Neural progenitor cell (in vitro differentiated cells): ENCODE results near the gene C2orf66. TPM values are rescaled to one million over a fixed set of nuclear protein-coding genes. Genes with fewer than 3 reads are reported as not detected.

Experiments used
- DNase-seq: peaks from one replicate; pipeline ENCODE4 v3.0.0-alpha.2; 2016; ENCODE audit warnings: low spot score
- H2AFZ ChIP-seq: fragments of 200-600 bp; sonication (generic); replicated peaks from 2 replicates; pipeline ENCODE4 v1.6.1; 2016; ENCODE audit warnings: antibody characterized with exemption
- H3F3A ChIP-seq: fragments of 200-600 bp; sonication (generic); 2 replicates; pipeline ENCODE4 v1.6.1; 2016; ENCODE audit warnings: antibody characterized with exemption, low read depth
- H3K27ac ChIP-seq: fragments of 200-600 bp; sonication (generic); 2 replicates; pipeline ENCODE4 v1.5.1; 2016; ENCODE audit warnings: mild to moderate bottlenecking
- H3K27me3 ChIP-seq: fragments of 200-600 bp; sonication (generic); 2 replicates; pipeline ENCODE4 v1.6.1; 2016; ENCODE audit warnings: mild to moderate bottlenecking, moderate library complexity
- H3K36me3 ChIP-seq: fragments of 200-600 bp; sonication (generic); 2 replicates; pipeline ENCODE4 v1.5.1; 2016
- H3K4me1 ChIP-seq: fragments of 200-600 bp; sonication (generic); 2 replicates; pipeline ENCODE4 v1.6.1; 2016; ENCODE audit warnings: mixed run types
- H3K4me2 ChIP-seq: fragments of 200-600 bp; sonication (generic); 2 replicates; pipeline ENCODE4 v1.6.1; 2016
- H3K4me3 ChIP-seq: fragments of 200-600 bp; sonication (generic); 2 replicates; pipeline ENCODE4 v1.5.1; 2016
- H3K79me2 ChIP-seq: fragments of 200-600 bp; sonication (generic); 2 replicates; pipeline ENCODE4 v1.6.1; 2016; ENCODE audit warnings: low read depth
- H3K9ac ChIP-seq: fragments of 200-600 bp; sonication (generic); 2 replicates; pipeline ENCODE4 v1.6.1; 2016
- H3K9me3 ChIP-seq: fragments of 200-600 bp; sonication (generic); 2 replicates; pipeline ENCODE4 v1.5.1; 2016; ENCODE audit warnings: low read depth
- H4K20me1 ChIP-seq: fragments of 200-600 bp; sonication (generic); 2 replicates; pipeline ENCODE4 v1.6.1; 2016; ENCODE audit warnings: low read depth
- H3K27ac Mint-ChIP-seq: 3 replicates; pipeline ENCODE4 v1.8.0; 2021; ENCODE audit warnings: mixed read lengths
- H3K27me3 Mint-ChIP-seq: 2 replicates; pipeline ENCODE4 v1.8.0; 2022; ENCODE audit warnings: low read depth, mild to moderate bottlenecking, inconsistent platforms, moderate library complexity, mixed read lengths; ENCODE audit not compliant: insufficient read depth
- H3K36me3 Mint-ChIP-seq: 3 replicates; pipeline ENCODE4 v1.8.0; 2021; ENCODE audit warnings: mixed read lengths
- H3K4me1 Mint-ChIP-seq: 3 replicates; pipeline ENCODE4 v1.8.0; 2021; ENCODE audit warnings: mixed read lengths
- H3K4me3 Mint-ChIP-seq: 3 replicates; pipeline ENCODE4 v1.8.0; 2021; ENCODE audit warnings: mild to moderate bottlenecking, moderate library complexity, mixed read lengths
- H3K9me3 Mint-ChIP-seq: 3 replicates; pipeline ENCODE4 v1.8.0; 2020; ENCODE audit warnings: mixed read lengths
- CTCF ChIP-seq: fragments of 200-600 bp; sonication (generic); IDR thresholded peaks from 2 replicates; pipeline ENCODE4 v1.5.1; 2017; ENCODE audit warnings: antibody characterized with exemption, mild to moderate bottlenecking
- EZH2 ChIP-seq: fragments of 200-600 bp; sonication (generic); IDR thresholded peaks from 2 replicates; pipeline ENCODE4 v1.6.1; 2017; ENCODE audit warnings: antibody characterized with exemption, mild to moderate bottlenecking, moderate library complexity
- EZH2phosphoT487 ChIP-seq: fragments of 200-600 bp; sonication (generic); IDR thresholded peaks from 2 replicates; pipeline ENCODE4 v1.6.1; 2017; ENCODE audit warnings: antibody characterized with exemption
- total RNA-seq: library from RNA; depleted of rRNA; stranded (reverse); fragments of >200 nt; gene quantifications from 2 replicates; pipeline ENCODE4 v1.2.3, GENCODE V29; 2015; ENCODE audit warnings: low replicate concordance

C2orf66 gene
- total RNA-seq, 1 donor from 2014 or later = 0.43 TPM

- Histone ChIP-seq H3K27me3 (no peaks in the 10 kb centered on the region), H2AFZ (no peak overlapping the region), H3K79me2 (peaks cover 11% of the 10 kb centered on the region), H3K9me3 (no peaks in the 10 kb centered on the region), H3K4me1 (no peaks in the 10 kb centered on the region), H3F3A (no peaks in the 10 kb centered on the region), H3K27ac (no peak overlapping the region), H3K36me3 (peaks cover 44% of the 10 kb centered on the region), H3K4me2 (no peak overlapping the region), H4K20me1 (no peaks in the 10 kb centered on the region), H3K4me3 (no peak overlapping the region), H3K9ac (no peak overlapping the region)
- Mint-ChIP-seq H3K9me3 (no peaks in the 10 kb centered on the region), H3K27me3 (peaks cover 2% of the 10 kb centered on the region), H3K27ac (no peak overlapping the region), H3K4me1 (peaks cover 2% of the 10 kb centered on the region), H3K36me3 (peaks cover 22% of the 10 kb centered on the region), H3K4me3 (no peak overlapping the region)
- TF ChIP-seq EZH2 = no peak
- TF ChIP-seq CTCF = no peak
- TF ChIP-seq EZH2phosphoT487 = no peak
- DNase-seq = no peak
These were observed 16.3 kb downstream of the C2orf66 start for GRCh38 chr2:196792865-196793264.

- Histone ChIP-seq H3K4me1 (no peaks in the 10 kb centered on the region), H3K36me3 (peaks cover 20% of the 10 kb centered on the region)
- peaks cover 26% of the 10 kb centered on the region for H3K36me3 Mint-ChIP-seq
These were observed 25.6 kb downstream of the C2orf66 start for GRCh38 chr2:196783431-196784094.

GRCh38 chr2:196767101-196767500 is 42.1 kb downstream of the C2orf66 start:
- no peak overlapping the region for H3K4me3 ChIP-seq
- TF ChIP-seq EZH2 (no peak), CTCF (no peak), EZH2phosphoT487 (no peak)
- no peak overlapping the region for H3K9ac ChIP-seq

More at GRCh38 chr2:196783431-196784094, 25.6 kb downstream of the C2orf66 start:
- H3K9ac ChIP-seq = no peak overlapping the region
- H3K79me2 ChIP-seq = no peaks in the 10 kb centered on the region
- peaks cover 2% of the 10 kb centered on the region for H3K27me3 Mint-ChIP-seq
- H3F3A ChIP-seq = no peaks in the 10 kb centered on the region
- no peaks in the 10 kb centered on the region for H4K20me1 ChIP-seq
- H2AFZ ChIP-seq = no peak overlapping the region
- no peak overlapping the region for H3K27ac Mint-ChIP-seq
- no peak overlapping the region for H3K27ac ChIP-seq
- H3K4me3 Mint-ChIP-seq = no peak overlapping the region
- no peaks in the 10 kb centered on the region for H3K9me3 ChIP-seq
- H3K4me3 ChIP-seq = no peak overlapping the region
- H3K4me2 ChIP-seq = no peak overlapping the region
- TF ChIP-seq EZH2phosphoT487 (no peak), EZH2 (no peak), CTCF (no peak)
- no peak for DNase-seq
- H3K4me1 Mint-ChIP-seq = no peaks in the 10 kb centered on the region
- H3K9me3 Mint-ChIP-seq = no peaks in the 10 kb centered on the region
- H3K27me3 ChIP-seq = no peaks in the 10 kb centered on the region

More at GRCh38 chr2:196767101-196767500, 42.1 kb downstream of the C2orf66 start:
- peaks cover 25% of the 10 kb centered on the region for H3K36me3 Mint-ChIP-seq
- Histone ChIP-seq H2AFZ (no peak overlapping the region), H3K27me3 (no peaks in the 10 kb centered on the region), H3K4me2 (no peak overlapping the region), H3K36me3 (peaks cover 33% of the 10 kb centered on the region), H3F3A (peaks cover 3% of the 10 kb centered on the region), H4K20me1 (no peaks in the 10 kb centered on the region), H3K27ac (no peak overlapping the region), H3K79me2 (no peaks in the 10 kb centered on the region), H3K4me1 (no peaks in the 10 kb centered on the region), H3K9me3 (no peaks in the 10 kb centered on the region)
- no peaks in the 10 kb centered on the region for H3K9me3 Mint-ChIP-seq
- H3K4me3 Mint-ChIP-seq = no peak overlapping the region
- H3K27me3 Mint-ChIP-seq = no peaks in the 10 kb centered on the region
- DNase-seq = no peak
- no peaks in the 10 kb centered on the region for H3K4me1 Mint-ChIP-seq
- no peak overlapping the region for H3K27ac Mint-ChIP-seq
